Astrocyte of the cerebellum (primary cell): Measurements from ENCODE around the gene MPIG6B.
A peak's percentile ranks its signal among the peaks of the same experiment; 100 is the strongest.

Experiments
- DNase-seq: peaks from one replicate; pipeline ENCODE4 v3.0.0-alpha.2; 2011; ENCODE audit warnings: low read depth
- H3K4me3 ChIP-seq: 2 replicates; pipeline ENCODE4 v1.5.1; 2011; ENCODE audit warnings: mild to moderate bottlenecking, low read depth, low read length, moderate library complexity
- CTCF ChIP-seq: IDR thresholded peaks from 2 replicates; pipeline ENCODE4 v1.5.1; 2012; ENCODE audit warnings: low read length, low read depth, moderate library complexity, mild to moderate bottlenecking; ENCODE audit errors: missing control alignments
- in situ Hi-C: cut with HindIII; loops from 2 replicates; pipeline ENCODE4 v1.10.0; 2017; ENCODE audit warnings: low sequenced_read_pairs

Gene MPIG6B

DNA sequence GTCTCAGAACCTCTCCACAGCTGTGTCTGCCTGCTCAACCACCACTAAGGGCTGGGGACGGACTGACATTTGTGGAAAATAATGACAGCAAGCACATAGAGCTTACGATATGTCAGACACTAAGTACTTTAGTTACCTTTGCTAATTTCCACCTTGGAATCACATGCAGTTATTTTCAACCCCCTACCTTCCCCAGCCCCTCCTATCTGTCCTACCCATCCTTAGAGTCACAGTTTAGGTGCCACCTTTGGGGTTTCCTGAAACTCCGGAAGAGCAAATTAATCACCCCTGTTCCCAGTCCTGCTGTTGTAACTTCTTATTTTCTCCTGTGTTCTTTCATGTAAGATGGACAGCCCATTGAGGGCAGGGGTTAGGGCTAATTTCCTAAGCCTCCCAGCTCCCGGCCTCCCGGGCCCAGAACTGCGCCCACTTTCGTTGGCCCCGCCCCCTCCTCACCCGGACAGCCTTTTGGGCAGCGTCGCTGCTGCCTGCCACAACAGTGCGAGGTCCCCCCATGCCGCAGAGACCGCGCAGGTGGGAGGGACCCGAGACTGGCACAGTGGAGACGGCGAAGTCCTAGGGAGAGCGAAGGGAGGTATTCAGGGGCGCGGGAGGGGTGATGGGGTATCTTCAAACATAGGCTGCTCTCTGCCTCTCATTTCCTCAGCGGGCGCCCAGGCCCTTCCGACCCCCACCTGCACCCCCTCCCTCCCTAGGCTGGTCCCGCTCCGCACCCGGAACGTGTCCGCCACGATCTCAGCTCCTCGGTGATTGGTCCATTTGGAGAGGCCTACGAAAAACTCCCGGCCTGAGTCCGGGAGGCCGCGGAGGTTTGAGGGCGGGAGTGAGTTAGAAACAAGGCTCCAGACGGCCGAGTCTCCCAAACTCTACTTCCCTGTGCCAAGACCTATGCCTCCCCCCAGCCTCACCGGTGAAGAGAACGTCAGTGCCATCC lies 4.8 kb downstream of the MPIG6B start:
- DNase-seq = no peak
- in situ Hi-C loops = no loop called here
- peak overlapping the region; percentile 97 for H3K4me3 ChIP-seq

DNA sequence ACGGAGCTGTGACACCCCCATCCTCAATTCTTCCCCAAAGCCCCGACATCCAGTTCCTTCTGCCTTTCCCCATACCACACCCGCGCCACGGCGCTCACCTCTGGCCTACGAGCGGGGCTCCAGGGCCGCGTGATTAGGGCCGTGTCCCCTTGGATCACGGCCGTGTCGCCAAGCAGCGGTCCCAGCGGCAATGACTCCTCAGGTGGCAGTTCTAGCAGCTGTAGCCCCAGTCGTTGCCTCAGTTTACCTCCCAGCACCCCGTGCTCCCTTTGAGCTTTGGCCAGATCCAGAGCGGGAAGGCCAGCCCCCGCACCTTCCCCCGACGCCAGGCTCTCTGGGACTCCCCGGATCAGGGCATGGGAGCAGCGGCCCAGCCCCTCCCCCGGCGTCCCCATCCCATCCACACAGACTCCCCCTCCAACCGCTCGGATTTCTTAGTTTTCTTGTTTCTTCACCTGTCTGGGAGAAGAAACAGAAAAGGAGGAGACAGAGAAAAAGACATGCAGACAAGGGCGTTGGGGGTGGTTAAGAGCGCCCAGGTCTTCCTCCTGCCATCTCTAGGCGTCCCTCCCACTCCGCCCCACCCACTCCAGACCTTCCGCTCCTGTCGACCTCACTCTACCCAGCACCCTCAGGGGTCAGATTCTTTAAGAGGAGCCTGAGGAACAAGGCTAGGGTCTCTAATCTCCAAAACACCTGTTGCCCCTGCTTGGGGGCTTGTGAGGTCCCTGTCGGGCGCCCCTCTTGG lies 5.8 kb downstream of the MPIG6B start, which contains the start of gene DDAH2:
Gene DDAH2, minus strand, starts transcription at position 533 of the 748 bp plus-strand sequence. Its CDS starts 138 bp downstream, at position 395.
- DNase-seq = no peak
- TF ChIP-seq CTCF = peak; percentile 64
- peak within 1 kb of the TSS; percentile 97 for H3K4me3 ChIP-seq
- in situ Hi-C loops = no loop called here

More for the DNA sequence above, 4.8 kb downstream of the MPIG6B start:
- no peak for TF ChIP-seq CTCF

DNA sequence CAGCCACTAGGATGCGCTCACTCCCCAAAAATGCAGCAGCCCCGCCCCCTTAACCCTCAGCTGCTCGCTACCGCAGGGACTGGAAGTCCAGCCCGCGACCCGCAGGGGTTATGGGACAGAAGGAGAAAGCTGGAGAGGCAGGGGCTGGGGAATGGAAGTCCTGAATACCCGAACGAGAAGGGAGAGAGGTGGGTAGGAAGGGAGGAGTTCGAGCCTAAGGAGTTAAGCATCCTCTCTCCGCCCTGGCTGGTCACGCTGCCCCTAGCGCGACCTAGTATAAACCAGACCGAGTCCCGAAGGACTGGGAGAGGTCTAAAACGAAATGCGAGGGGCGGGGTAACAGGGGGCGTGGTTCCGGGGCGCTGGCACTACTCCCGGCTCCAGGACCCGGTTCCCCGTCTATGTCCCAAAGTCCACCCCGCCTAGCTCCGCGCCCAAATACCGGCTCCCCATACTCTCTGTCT lies 6.4 kb downstream of the MPIG6B start:
- peak overlapping the region; percentile 97 for H3K4me3 ChIP-seq
- peak; percentile 73 for DNase-seq
- in situ Hi-C loops = no loop called here
- no peak for TF ChIP-seq CTCF

DNA sequence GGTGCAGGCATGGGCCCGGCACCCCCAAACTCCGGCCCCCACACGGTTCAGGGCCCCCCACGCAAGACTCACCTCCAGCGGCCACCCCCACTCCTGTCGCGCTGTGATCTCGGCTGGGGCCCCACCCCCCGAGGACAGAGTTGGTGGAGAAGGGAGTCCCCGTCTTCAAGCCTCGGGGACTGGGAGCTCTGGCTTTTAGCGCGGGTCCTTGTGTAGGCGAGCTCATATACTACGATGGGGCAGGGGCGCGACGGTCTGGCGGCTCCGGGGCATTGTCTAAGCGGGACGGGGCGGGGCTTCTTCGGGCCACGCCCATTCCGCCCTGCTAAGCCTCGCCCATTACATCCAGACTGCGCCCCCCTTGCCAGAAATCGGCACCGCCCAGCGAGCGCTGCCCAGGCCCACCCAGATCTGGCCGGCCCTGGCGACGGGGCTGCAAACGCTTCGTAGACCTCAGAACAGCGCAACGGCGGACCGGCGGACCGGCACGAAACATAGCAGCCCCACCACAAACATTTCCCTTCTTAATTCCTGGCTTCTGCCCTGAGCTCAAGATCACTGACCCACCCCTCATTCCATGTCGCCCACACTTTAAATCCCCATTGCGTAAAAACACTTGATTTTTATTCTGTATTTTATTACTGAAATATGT lies 6.9 kb downstream of the MPIG6B start:
- in situ Hi-C loops = loop anchor here (5.0 kb wide), 1 partner anchor 38 kb away; no protein-coding TSS in a partner anchor
- no peak for TF ChIP-seq CTCF
- peak overlapping the region; percentile 97 for H3K4me3 ChIP-seq
- DNase-seq = peak; percentile 78

DNA sequence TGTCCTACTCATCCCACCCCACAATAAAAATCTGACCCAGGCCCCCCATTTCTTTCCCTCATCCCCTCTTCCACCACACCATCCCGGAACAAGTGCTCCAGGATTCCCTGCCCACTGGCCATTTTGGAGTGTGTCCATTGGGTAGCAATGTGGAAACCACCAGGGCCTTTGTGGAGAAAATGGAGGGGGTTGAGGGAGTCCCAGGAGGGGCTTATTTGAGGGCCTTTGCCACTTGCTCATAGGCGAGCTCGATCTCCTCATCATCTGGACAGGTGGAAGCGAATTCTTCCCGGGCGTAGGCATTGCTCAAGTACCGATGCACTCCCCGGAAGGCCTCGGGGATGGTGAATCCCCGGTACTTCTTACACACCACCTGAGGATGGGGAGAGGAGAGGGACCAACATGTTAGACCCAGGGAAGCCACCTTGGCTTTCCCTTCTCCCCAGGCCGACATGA lies 7.5 kb downstream of the MPIG6B start:
- in situ Hi-C loops = loop anchor here (5.0 kb wide), 1 partner anchor 38 kb away; no protein-coding TSS in a partner anchor
- H3K4me3 ChIP-seq = peak overlapping the region; percentile 97
- no peak for DNase-seq
- no peak for TF ChIP-seq CTCF

GRCh38 chr6:31732029-31732428 lies 8.9 kb downstream of the MPIG6B start:
- in situ Hi-C loops = loop anchor here (5.0 kb wide), 1 partner anchor 40 kb away; no protein-coding TSS in a partner anchor
- H3K4me3 ChIP-seq = no peak overlapping the region
- TF ChIP-seq CTCF = no peak
- DNase-seq = no peak
